Amygdala (tissue), 56 donors: ENCODE measurements around the gene PRKCE.
A peak's percentile ranks its signal among the peaks of the same experiment; 100 is the strongest.

Experiments
- DNase-seq, 56 donors: peaks; one replicate each; lab custom pipeline; 2025; lab: John Stamatoyannopoulos, UW

Gene PRKCE

GRCh38 chr2:46144133-46144800 is 492.8 kb downstream of the PRKCE start:
- no peak for DNase-seq

- DNase-seq = no peak
Measured at GRCh38 chr2:46145017-46145416, 493.5 kb downstream of the PRKCE start.

- DNase-seq = no peak
Measured at GRCh38 chr2:46145840-46146239, 494.4 kb downstream of the PRKCE start.

- no peak for DNase-seq
Measured at GRCh38 chr2:46146866-46147502, 495.5 kb downstream of the PRKCE start.

- no peak for DNase-seq
Measured at GRCh38 chr2:46147626-46148368, 496.3 kb downstream of the PRKCE start.

- no peak for DNase-seq
Measured at GRCh38 chr2:46148369-46148736, 496.9 kb downstream of the PRKCE start.

GRCh38 chr2:46150445-46150955 is 499.0 kb downstream of the PRKCE start:
- DNase-seq = no peak

GRCh38 chr2:46151577-46151976 is 500.1 kb downstream of the PRKCE start:
- DNase-seq = no peak

GRCh38 chr2:46153996-46154753 is 502.7 kb downstream of the PRKCE start:
- DNase-seq = no peak

GRCh38 chr2:46157072-46157965 is 505.8 kb downstream of the PRKCE start:
- DNase-seq = peak in 6 of 56 donors; percentile 2 to 27 (median 12)

- no peak for DNase-seq
Measured at GRCh38 chr2:46157966-46158310, 506.5 kb downstream of the PRKCE start.

- DNase-seq = no peak
Measured at GRCh38 chr2:46158661-46159060, 507.2 kb downstream of the PRKCE start.

GRCh38 chr2:46160326-46160725 is 508.9 kb downstream of the PRKCE start:
- DNase-seq = no peak

GRCh38 chr2:46161315-46161714 is 509.8 kb downstream of the PRKCE start:
- no peak for DNase-seq

GRCh38 chr2:46161911-46162310 is 510.4 kb downstream of the PRKCE start:
- DNase-seq = no peak

- DNase-seq = no peak
Measured at GRCh38 chr2:46162329-46163097, 511.0 kb downstream of the PRKCE start.

- no peak for DNase-seq
Measured at GRCh38 chr2:46163098-46163430, 511.6 kb downstream of the PRKCE start.

GRCh38 chr2:46163804-46164528 is 512.5 kb downstream of the PRKCE start:
- no peak for DNase-seq
